GM18508 (cell line): Measurements from ENCODE around the gene ZBTB16.

Source experiments
- ATAC-seq: cut with Tn5 transposase; IDR thresholded peaks from one replicate; pipeline ENCODE4 v1.9.1; 2021; ENCODE audit warnings: moderate number of reproducible peaks; ENCODE audit not compliant: insufficient read depth, unreplicated experiment

Gene ZBTB16

GRCh38 chr11:114099392-114100178, 40.1 kb downstream of the ZBTB16 start:
- no peak for ATAC-seq

- no peak for ATAC-seq
Measured at GRCh38 chr11:114102993-114103896, 43.7 kb downstream of the ZBTB16 start.

DNA sequence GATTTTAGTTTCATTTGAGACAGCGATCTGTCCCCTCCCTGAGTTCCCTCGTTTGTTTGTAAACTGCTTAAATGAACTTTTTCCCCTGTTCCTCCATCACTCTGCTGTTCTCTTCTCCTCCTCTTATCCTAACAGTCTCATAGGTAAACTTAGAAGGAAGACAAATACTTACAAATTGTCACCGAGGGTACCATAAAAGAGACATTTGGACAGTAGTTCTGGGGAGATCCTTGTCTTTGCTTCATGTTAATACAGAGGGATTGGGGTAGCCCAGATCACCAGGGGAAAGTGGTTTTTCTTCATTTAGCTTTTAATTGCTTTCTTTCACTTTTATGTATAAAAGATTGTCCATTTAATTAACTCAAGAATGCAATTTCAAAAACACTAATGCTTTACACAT, 46.1 kb downstream of the ZBTB16 start:
- ATAC-seq: no peak

DNA sequence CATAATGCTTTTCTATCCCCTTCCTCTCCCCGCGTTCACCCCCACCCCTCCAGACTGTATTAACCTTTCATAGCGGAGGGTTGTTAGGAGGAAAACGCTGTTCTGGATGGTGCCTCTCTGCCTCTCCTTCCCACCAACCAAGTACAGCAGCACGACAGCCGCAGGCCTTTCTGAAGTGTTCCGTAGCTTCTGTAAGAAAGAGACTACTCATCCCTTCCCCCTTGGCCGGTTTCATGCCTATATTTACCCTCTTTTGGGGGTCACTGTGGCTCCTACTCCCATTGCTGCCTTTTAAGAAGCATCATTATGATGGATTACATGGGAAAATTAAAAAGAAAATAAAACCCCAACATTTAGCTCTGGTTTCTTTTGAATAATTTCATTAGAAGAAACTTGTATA, 46.5 kb downstream of the ZBTB16 start:
- ATAC-seq: no peak

DNA sequence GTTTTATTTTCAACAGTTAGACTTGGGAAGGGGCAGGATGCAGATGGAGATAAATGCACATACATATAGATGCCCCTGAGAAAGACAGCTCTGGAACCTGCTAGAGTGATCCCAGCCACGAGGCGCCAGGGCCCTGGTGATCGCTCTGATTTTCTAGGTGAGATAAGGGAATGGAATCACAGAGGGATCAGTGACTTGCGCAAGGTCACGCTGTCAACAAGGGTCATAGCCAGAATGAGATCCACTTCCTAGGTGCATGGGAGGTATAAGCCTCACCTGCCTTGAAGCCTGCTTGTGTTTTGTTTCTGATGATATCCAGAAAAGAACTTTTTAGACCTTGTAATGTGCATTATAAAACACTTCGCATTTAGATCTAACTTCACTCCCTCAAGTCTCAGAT, 47.5 kb downstream of the ZBTB16 start:
- ATAC-seq: no peak

GRCh38 chr11:114108501-114109205, 49.1 kb downstream of the ZBTB16 start:
- ATAC-seq: no peak

- ATAC-seq: no peak
Measured at GRCh38 chr11:114109206-114110090, 49.9 kb downstream of the ZBTB16 start.

DNA sequence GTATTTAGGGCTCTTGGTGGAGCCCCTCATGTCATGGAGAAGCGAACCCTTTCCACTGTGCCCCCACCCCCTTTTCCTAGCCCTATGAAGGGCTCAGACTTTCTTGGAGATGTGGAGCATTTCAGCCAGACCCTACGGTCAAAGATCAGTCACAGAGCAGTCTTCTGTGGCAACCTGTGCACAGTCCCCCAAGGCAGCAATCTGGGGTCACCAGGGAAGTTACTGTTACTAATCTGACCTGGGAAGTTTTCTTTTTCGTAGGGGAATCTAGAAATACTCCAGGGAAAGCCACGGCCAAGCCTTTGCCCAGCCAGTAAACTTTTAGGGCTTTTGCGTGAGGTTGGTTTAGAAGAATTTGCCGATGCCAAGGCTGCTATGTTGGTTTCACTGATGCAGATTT, 50.6 kb downstream of the ZBTB16 start:
- no peak for ATAC-seq

DNA sequence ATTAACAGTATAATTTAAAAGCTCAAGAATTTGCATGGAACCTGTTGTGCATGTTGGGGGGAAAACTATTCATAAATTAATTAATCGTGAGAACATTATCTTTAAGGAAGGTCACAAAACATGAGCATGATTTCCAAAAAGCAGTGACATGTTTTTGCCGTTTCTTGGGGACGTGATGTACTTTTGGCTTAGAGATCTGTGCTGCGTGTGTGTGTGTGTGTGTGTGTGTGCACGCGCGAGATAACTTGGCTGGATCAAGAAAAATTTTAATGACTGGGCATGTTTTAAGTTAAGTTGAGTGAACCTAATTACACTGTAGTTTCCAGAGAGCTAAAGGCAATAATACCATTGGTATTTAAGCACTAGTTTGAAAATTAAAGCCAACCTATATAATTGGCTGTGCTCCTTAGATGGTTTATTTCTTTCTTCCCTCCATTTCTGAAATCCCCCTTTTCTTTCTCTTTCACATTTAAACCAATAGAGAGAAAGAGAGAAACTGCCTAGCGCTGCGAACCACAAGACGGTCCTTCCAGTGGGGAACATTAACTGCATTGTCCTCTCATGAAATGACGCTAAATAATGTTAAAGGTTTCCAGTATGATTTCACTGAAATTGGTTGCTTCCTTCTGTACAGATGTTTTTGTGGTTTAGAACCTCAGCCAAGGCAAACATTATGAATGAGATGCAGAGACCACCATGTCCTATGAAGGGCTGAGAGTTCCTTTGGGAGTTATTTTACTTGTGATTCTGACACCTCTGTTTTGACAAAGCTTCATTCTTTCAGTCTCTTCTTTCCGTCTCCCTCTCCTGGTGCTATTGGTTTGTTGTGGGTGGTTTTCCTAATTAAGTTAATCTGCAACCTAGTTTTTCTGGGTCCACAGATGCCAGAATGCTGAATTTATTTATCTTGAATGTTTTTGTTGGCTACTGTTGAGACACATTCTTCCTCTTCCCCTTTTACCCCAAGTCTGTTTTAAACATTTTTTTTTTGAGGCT, 51.7 kb downstream of the ZBTB16 start:
- ATAC-seq: no peak

DNA sequence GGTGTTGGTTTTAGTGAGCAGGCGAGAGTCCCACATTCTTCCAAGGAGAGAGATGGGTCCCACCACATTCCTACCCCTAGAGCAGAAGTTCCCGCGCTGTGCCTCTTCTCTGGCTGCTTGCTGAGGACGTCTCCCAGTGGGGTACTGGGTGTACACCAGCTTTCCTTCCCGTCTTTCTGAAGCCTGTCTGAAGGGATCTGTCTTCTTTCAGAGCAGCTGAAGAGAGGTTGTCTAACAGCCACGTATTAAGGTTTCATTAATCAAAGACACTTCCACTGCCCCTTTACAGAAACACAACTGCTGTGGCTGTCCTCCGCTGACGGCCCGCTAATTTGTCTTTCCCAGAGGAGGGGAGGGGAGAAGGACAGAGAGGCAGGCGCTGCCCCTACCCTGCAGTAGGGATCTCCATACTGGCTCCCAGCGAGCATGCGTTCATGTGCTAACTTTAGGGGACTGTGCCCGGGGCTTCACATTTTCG, 56.0 kb downstream of the ZBTB16 start:
- no peak for ATAC-seq

DNA sequence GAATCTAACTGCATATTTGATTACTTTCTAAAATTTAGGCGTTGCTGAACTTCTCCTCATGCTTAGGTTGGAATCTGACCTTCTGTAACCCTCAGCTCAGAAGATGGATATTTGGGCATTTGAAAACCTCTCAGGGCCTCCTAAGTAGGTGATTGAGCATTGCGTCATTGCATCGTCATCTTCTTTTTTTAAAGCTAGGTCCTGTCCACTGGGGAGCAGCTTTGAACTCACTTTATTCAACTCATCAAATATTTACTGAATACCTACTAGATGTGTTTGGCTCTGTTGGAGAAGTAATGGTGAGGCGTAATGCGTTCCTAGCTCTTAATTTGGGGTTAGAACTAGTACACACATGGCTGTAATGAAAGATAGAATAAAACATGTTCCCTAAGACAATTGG, 56.8 kb downstream of the ZBTB16 start:
- no peak for ATAC-seq

- no peak for ATAC-seq
Measured at GRCh38 chr11:114116800-114117199, 57.3 kb downstream of the ZBTB16 start.

DNA sequence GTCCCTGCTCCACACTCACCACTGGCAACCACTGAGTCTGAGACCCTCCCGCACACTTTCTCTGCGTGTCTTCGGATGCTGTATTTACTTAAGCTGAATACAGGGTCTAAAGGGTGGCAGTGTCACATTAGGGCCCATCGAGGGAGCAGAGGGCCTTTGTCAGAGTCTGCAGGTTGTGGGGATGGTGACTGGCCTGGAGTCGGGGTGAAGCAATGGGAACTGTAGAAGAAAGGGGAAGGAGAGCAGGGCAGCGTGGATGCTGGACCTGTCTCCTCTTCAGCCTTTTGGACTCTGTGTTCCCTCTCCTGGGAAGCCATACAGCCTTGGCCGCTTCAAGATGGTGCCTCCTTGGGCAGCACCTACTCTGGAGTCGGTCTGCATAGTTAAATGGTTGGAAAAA, 61.1 kb downstream of the ZBTB16 start:
- no peak for ATAC-seq

DNA sequence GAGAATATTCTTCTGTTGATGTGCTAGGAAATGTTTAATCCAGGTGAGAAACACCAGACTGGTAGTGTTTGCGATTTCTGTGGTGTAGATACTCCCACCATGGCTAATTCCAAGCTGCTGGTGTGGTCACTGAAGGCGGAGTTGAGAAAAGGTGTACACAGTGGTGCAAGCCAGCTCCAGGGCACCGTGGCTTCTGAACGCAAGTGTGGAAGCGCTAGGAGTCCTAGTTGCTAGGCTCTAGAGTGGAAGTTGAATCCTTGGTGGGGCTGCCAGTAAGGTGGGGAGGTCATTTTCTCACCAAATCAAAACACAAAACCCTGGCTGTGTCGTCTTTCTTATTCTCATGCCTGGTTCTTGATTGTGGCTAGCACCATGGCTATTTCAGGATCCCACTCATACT, 61.6 kb downstream of the ZBTB16 start:
- no peak for ATAC-seq

DNA sequence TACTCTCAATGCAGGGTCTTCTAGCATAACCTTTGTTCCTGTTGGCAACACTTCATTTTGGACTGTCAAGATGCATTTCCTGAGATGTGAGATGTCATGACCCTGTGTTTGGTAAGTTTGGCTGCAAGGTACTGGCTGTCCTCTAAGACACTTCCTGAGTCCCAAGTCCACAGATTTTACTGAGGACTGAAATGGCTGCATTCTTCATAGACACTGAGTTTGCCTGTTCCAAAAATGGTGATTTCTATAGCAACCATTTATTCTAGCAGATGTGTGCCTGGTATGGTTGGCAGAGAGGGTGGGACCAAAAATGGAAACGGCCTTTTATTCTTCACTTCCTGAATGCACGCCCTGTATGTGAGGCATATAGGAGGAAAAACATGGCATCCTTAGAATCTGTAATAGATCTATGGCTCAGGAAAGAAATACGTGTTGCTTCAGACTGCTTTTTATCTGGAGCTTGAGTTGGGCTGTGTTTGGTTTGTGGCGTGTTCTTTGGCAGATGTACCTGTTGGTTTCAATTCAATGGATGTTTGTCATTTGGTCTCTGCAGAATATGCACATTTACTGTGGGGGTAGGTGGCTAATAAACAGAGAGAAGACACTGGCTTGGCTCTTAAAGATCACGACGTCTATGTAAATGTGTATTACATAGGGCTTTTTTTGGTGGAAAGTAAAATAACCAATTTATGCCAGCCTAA, 62.4 kb downstream of the ZBTB16 start:
- no peak for ATAC-seq

- no peak for ATAC-seq
Measured at GRCh38 chr11:114122686-114123085, 63.2 kb downstream of the ZBTB16 start.

DNA sequence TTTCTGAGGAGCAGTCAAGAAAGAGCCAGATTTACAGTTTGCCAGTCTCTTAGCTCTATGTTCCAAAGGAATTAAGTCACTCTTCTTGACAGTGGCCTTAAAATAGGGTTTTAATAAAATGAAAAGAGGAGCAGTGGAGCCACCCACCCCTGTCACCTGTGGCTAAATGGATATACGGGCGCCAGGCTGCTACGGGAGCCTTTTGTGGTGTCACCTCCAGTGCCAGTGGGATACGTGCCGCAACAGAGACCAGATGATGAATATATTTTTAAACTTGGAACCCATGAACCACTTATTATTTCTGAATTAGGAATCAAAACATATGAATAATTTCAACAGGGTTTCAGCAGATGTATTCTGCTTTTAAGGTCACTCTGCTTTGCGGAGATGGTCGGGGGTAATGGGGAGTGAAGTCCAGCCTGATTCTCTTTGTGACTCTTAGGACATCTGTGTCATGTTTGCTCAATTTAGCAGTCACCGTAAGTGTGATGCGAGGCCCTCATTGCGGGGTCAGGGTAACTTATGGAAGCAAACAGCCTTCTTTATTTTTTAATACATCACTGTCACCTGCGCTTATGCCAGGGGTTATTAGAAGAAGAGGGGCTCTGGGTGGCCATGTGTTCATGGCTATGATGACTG, 64.3 kb downstream of the ZBTB16 start:
- ATAC-seq: no peak
